Measurements from ENCODE around the gene PCSK4.

DNA sequence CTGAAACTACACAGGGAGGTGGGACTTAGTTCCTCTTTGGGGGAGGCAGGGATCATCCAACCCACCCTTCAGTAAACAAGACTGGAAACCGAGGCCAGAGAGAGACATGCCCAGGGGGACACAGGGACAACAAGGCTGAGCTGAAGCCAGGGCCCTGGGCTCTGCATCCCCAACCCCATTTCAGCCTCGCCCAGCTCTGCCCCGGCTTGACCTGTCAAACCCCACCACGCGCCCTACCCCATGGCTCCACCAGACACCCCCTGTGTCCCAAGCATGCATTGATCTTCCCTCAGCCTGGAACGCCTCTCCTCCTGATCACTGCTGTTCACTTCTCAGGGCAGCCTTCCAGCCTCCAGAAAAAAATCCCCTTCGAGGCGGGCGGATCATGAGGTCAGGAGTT lies 42.2 kb downstream of the PCSK4 start:
- TF ChIP-seq CTCF (conservative IDR thresholded peaks at IDR 0.05 in 1 of 2, IDR thresholded peaks at IDR 0.05 in 1 of 2; ENCODE audit: extremely low read depth in 1 of 2, insufficient read depth in 1 of 2, low read depth in 1 of 2, low read length in 2 of 2) (no peak), EZH2 (IDR thresholded peaks at IDR 0.05; ENCODE audit: borderline replicate concordance, low read length) (no peak)

Data from mammary epithelial cell (primary cell).